ENCODE results near the gene SRGAP3. TPM values are rescaled to one million over a fixed set of nuclear protein-coding genes. Genes with fewer than 3 reads are reported as not detected.

Gene SRGAP3
- total RNA-seq, 1 donor from 2014 or later = 3.9 TPM

DNA sequence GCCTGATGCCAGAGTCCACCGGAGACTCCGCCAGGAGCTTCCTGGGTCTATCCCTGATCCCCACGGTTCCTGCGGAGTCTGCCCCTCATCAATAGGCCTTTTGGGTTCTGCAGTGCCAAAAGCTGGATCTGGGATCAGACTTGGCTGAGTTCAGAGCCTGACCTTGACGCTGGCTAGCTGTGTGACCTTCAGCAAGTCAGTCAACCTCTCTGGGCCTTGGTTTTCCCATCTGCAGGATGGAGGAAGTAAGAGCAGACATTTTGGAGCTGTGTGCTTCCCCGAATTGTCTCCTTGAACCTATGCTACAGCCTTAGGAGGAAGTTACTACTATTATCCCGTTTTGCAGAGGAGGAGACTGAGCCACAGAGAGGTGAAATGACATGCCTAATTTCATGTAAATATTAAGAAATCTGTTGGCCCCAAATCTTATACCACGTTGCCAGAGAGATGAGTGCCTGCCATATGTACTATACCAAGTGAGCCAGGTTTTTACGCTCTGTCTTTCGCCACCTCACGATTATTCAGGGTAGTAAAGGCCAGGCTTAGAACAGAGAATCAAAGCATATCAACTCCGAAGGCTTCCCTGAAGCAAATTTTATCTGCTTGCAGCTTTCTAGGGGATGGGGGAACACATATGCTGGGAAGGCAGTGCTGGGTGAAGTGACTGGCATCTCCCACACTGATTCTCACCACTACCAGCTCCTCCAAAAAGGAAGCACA lies 112.5 kb downstream of the SRGAP3 start:
- Mint-ChIP-seq H3K4me1 (ENCODE audit: low read depth, unreplicated experiment) (no peaks in the 10 kb centered on the region), H3K9me3 (ENCODE audit: unreplicated experiment) (peaks cover 6% of the 10 kb centered on the region), H3K27me3 (ENCODE audit: low read depth, unreplicated experiment) (peaks cover 30% of the 10 kb centered on the region), H3K4me3 (ENCODE audit: unreplicated experiment) (peak overlapping the region; percentile 73), H3K36me3 (ENCODE audit: low read depth, unreplicated experiment) (no peaks in the 10 kb centered on the region), H3K27ac (ENCODE audit: unreplicated experiment) (no peak overlapping the region)
- no peaks in the 10 kb centered on the region for H3K4me1 ChIP-seq (ENCODE audit: insufficient read depth, low read length)
- peaks cover 18% of the 10 kb centered on the region for H3K27me3 ChIP-seq (ENCODE audit: insufficient read depth, low read length)
- no peak overlapping the region for H3K9ac ChIP-seq (ENCODE audit: low read length)
- no peaks in the 10 kb centered on the region for H3K79me2 ChIP-seq (ENCODE audit: insufficient read depth, low read length)
- H3K4me2 ChIP-seq (ENCODE audit: low read length) = peak overlapping the region; percentile 76
- FAIRE-seq (no peak), DNase-seq (ENCODE audit: low read depth) (no peak)
- no peak for TF ChIP-seq EZH2 (IDR thresholded peaks at IDR 0.05; ENCODE audit: insufficient read depth, low read length)
- TF ChIP-seq, protein P1, sequence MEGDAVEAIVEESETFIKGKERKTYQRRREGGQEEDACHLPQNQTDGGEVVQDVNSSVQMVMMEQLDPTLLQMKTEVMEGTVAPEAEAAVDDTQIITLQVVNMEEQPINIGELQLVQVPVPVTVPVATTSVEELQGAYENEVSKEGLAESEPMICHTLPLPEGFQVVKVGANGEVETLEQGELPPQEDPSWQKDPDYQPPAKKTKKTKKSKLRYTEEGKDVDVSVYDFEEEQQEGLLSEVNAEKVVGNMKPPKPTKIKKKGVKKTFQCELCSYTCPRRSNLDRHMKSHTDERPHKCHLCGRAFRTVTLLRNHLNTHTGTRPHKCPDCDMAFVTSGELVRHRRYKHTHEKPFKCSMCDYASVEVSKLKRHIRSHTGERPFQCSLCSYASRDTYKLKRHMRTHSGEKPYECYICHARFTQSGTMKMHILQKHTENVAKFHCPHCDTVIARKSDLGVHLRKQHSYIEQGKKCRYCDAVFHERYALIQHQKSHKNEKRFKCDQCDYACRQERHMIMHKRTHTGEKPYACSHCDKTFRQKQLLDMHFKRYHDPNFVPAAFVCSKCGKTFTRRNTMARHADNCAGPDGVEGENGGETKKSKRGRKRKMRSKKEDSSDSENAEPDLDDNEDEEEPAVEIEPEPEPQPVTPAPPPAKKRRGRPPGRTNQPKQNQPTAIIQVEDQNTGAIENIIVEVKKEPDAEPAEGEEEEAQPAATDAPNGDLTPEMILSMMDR (IDR thresholded peaks at IDR 0.05; ENCODE audit: insufficient read depth, low read depth, low read length) = no peak
- H3K36me3 ChIP-seq (ENCODE audit: insufficient read depth, low read length) = no peaks in the 10 kb centered on the region
- H3K9me3 ChIP-seq (ENCODE audit: insufficient read depth, low read depth, low read length) = peaks cover 4% of the 10 kb centered on the region
- H3K27ac ChIP-seq (ENCODE audit: low read depth, low read length) = no peak overlapping the region
- H2AFZ ChIP-seq (ENCODE audit: low read depth, low read length) = peak overlapping the region; percentile 58
- no peak overlapping the region for H3K4me3 ChIP-seq (ENCODE audit: insufficient read depth, low read depth, low read length)
- H4K20me1 ChIP-seq (ENCODE audit: insufficient read depth, low read length) = no peaks in the 10 kb centered on the region

DNA sequence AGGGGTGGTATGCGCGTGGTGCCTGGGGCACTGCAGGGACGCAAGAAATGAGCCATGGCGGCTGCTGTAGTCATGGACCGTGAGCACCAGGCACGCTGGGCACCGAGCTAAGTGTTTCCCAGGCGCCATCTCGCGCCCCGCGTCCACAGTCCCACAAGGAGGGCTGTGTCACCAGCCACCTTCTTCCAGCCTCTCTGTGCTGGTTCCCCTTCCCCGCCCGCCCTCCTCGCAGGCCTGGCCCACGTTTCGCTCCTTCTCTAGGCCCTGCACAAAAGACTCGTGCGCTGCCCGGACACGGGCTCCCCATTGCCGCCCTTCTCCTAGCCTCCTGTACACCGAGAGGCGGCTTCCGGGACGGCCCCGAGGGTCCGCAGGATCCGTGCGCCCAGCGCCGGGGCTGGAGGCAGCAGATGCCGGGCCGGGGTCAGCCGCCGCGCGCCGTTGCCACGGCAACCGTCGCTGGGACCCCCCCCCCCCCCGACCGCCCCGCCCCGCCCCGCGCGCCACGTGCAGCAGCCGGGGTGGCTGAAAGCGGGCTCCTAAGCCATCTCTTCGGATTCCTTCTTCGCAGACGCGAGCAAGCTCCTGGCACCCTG lies 113.4 kb downstream of the SRGAP3 start:
- Histone ChIP-seq H3K36me3 (ENCODE audit: insufficient read depth, low read length) (no peaks in the 10 kb centered on the region), H3K9me3 (ENCODE audit: insufficient read depth, low read depth, low read length) (peaks cover 4% of the 10 kb centered on the region), H3K27me3 (ENCODE audit: insufficient read depth, low read length) (peaks cover 18% of the 10 kb centered on the region), H3K4me3 (ENCODE audit: insufficient read depth, low read depth, low read length) (no peak overlapping the region), H3K9ac (ENCODE audit: low read length) (no peak overlapping the region), H3K79me2 (ENCODE audit: insufficient read depth, low read length) (no peaks in the 10 kb centered on the region), H4K20me1 (ENCODE audit: insufficient read depth, low read length) (no peaks in the 10 kb centered on the region), H3K4me1 (ENCODE audit: insufficient read depth, low read length) (no peaks in the 10 kb centered on the region), H3K27ac (ENCODE audit: low read depth, low read length) (no peak overlapping the region), H3K4me2 (ENCODE audit: low read length) (peak overlapping the region; percentile 76), H2AFZ (ENCODE audit: low read depth, low read length) (peak overlapping the region; percentile 58)
- DNase-seq (ENCODE audit: low read depth) (no peak), FAIRE-seq (no peak)
- Mint-ChIP-seq H3K9me3 (ENCODE audit: unreplicated experiment) (peaks cover 9% of the 10 kb centered on the region), H3K27ac (ENCODE audit: unreplicated experiment) (no peak overlapping the region), H3K4me3 (ENCODE audit: unreplicated experiment) (peak overlapping the region; percentile 73), H3K36me3 (ENCODE audit: low read depth, unreplicated experiment) (no peaks in the 10 kb centered on the region), H3K4me1 (ENCODE audit: low read depth, unreplicated experiment) (no peaks in the 10 kb centered on the region), H3K27me3 (ENCODE audit: low read depth, unreplicated experiment) (peaks cover 32% of the 10 kb centered on the region)
- TF ChIP-seq, protein P1 (IDR thresholded peaks at IDR 0.05; ENCODE audit: insufficient read depth, low read depth, low read length) = no peak
- TF ChIP-seq EZH2 (IDR thresholded peaks at IDR 0.05; ENCODE audit: insufficient read depth, low read length) = no peak

DNA sequence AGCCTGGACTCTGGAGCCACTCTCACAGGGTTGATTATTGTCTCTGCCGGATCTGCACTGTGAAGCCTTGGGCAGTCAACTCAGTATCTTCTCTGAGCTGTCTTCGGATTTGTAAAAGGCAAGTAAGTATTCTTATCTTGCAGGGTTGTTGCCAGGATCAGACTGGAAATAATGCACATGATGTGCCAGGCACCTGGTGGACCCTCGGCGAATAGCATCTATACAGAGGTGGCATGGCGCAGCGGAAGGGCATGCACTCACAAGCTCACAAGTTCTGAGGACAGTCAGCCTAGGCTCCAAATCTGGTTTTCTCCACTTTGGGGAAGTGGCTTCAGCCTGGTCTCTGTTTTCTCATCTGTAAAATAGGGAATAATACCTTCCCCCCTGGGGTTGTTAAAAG lies 113.9 kb downstream of the SRGAP3 start:
- FAIRE-seq (no peak), DNase-seq (ENCODE audit: low read depth) (no peak)
- Histone ChIP-seq H3K27ac (ENCODE audit: low read depth, low read length) (no peak overlapping the region), H3K9me3 (ENCODE audit: insufficient read depth, low read depth, low read length) (peaks cover 4% of the 10 kb centered on the region), H4K20me1 (ENCODE audit: insufficient read depth, low read length) (no peaks in the 10 kb centered on the region), H2AFZ (ENCODE audit: low read depth, low read length) (peak overlapping the region; percentile 56), H3K27me3 (ENCODE audit: insufficient read depth, low read length) (peaks cover 18% of the 10 kb centered on the region), H3K4me3 (ENCODE audit: insufficient read depth, low read depth, low read length) (no peak overlapping the region), H3K4me1 (ENCODE audit: insufficient read depth, low read length) (no peaks in the 10 kb centered on the region), H3K36me3 (ENCODE audit: insufficient read depth, low read length) (no peaks in the 10 kb centered on the region), H3K9ac (ENCODE audit: low read length) (no peak overlapping the region), H3K4me2 (ENCODE audit: low read length) (peak overlapping the region; percentile 76), H3K79me2 (ENCODE audit: insufficient read depth, low read length) (no peaks in the 10 kb centered on the region)
- TF ChIP-seq, protein P1 (IDR thresholded peaks at IDR 0.05; ENCODE audit: insufficient read depth, low read depth, low read length) = no peak
- no peak for TF ChIP-seq EZH2 (IDR thresholded peaks at IDR 0.05; ENCODE audit: insufficient read depth, low read length)
- Mint-ChIP-seq H3K27me3 (ENCODE audit: low read depth, unreplicated experiment) (peaks cover 32% of the 10 kb centered on the region), H3K4me3 (ENCODE audit: unreplicated experiment) (no peak overlapping the region), H3K27ac (ENCODE audit: unreplicated experiment) (no peak overlapping the region), H3K36me3 (ENCODE audit: low read depth, unreplicated experiment) (no peaks in the 10 kb centered on the region), H3K4me1 (ENCODE audit: low read depth, unreplicated experiment) (no peaks in the 10 kb centered on the region), H3K9me3 (ENCODE audit: unreplicated experiment) (peaks cover 9% of the 10 kb centered on the region)
